ENCODE results near the gene TMEM263. TPM values are rescaled to one million over a fixed set of nuclear protein-coding genes. Genes with fewer than 3 reads are reported as not detected.

The TMEM263 gene
- total and polyA plus RNA-seq, 2 of the 13 experiments (the other 11 are each of a cell fraction or from before 2014, with no cell fraction given): 25.9 to 58.6 TPM

GRCh38 chr12:106986625-106987389 lies 31.1 kb downstream of the TMEM263 start, which contains the start of gene MTERF2 (continued):
- TF ChIP-seq CERS6 (CRISPR knock-in tag; IDR thresholded peaks at IDR 0.05) (no peak), NCOA1 (CRISPR knock-in tag; IDR thresholded peaks at IDR 0.05) (no peak), ZNF18 (CRISPR knock-in tag; IDR thresholded peaks at IDR 0.05; ENCODE audit: insufficient replicate concordance) (peak; percentile 94), ZNF160 (CRISPR knock-in tag; IDR thresholded peaks at IDR 0.05) (0 out of 2 replicates have a peak, but pooled peaks have one; percentile 54), PRPF4 (IDR thresholded peaks at IDR 0.05; ENCODE audit: low read depth, low read length, poor library complexity, severe bottlenecking) (no peak), PHF5A (CRISPR knock-in tag; IDR thresholded peaks at IDR 0.05; ENCODE audit: low read depth, unreplicated experiment) (peak; percentile 70), SOX13 (IDR thresholded peaks at IDR 0.05) (no peak), SOX13 (CRISPR knock-in tag; conservative IDR thresholded peaks at IDR 0.05 in 1 of 2, IDR thresholded peaks at IDR 0.05 in 1 of 2) (0 out of 4 replicates have a peak, but pooled peaks of 1 of the 2 experiments have one; percentile 73), RFXAP (CRISPR knock-in tag; IDR thresholded peaks at IDR 0.05; ENCODE audit: borderline replicate concordance) (peak; percentile 81; the same call in 1 of the 2 replicates), SP5 (CRISPR knock-in tag; IDR thresholded peaks at IDR 0.05; ENCODE audit: borderline replicate concordance, low read depth) (peak; percentile 20; the same call in 1 of the 2 replicates), POLR2G (IDR thresholded peaks at IDR 0.05; ENCODE audit: low read depth, low read length) (peak; percentile 82), POLR2AphosphoS2 (IDR thresholded peaks at IDR 0.05; ENCODE audit: low read depth, low read length) (0 out of 2 replicates have a peak, but pooled peaks have one; percentile 49), GABPA (IDR thresholded peaks at IDR 0.05; ENCODE audit: low read depth, low read length) (no peak), GABPA (CRISPR knock-in tag; IDR thresholded peaks at IDR 0.05; ENCODE audit: low read depth) (no peak), ZNF121 (CRISPR knock-in tag; IDR thresholded peaks at IDR 0.05) (no peak), RBM22 (optimal IDR thresholded peaks at IDR 0.05; ENCODE audit: low read length) (no peak), IKZF5 (CRISPR knock-in tag; IDR thresholded peaks at IDR 0.05) (peak; percentile 73), KAT8 (CRISPR knock-in tag; IDR thresholded peaks at IDR 0.05) (peak; percentile 81), MBNL3 (CRISPR knock-in tag; conservative IDR thresholded peaks at IDR 0.05) (no peak), PAWR (CRISPR knock-in tag; IDR thresholded peaks at IDR 0.05; ENCODE audit: borderline replicate concordance) (no peak), MED1 (CRISPR knock-in tag; IDR thresholded peaks at IDR 0.05) (peak; percentile 54; the same call in 1 of the 2 replicates), ZNF335 (CRISPR knock-in tag; IDR thresholded peaks at IDR 0.05) (0 out of 2 replicates have a peak, but pooled peaks have one; percentile 27), ZFP41 (CRISPR knock-in tag; IDR thresholded peaks at IDR 0.05; ENCODE audit: borderline replicate concordance) (no peak), ZHX1 (CRISPR knock-in tag; IDR thresholded peaks at IDR 0.05; ENCODE audit: low read depth) (0 out of 2 replicates have a peak, but pooled peaks have one; percentile 63)
